Measurements from ENCODE around the gene ITGAX. TPM values are rescaled to one million over a fixed set of nuclear protein-coding genes. Genes with fewer than 3 reads are reported as not detected.

The ITGAX gene
- total RNA-seq, 2 experiments from 2014 or later = not detected

DNA sequence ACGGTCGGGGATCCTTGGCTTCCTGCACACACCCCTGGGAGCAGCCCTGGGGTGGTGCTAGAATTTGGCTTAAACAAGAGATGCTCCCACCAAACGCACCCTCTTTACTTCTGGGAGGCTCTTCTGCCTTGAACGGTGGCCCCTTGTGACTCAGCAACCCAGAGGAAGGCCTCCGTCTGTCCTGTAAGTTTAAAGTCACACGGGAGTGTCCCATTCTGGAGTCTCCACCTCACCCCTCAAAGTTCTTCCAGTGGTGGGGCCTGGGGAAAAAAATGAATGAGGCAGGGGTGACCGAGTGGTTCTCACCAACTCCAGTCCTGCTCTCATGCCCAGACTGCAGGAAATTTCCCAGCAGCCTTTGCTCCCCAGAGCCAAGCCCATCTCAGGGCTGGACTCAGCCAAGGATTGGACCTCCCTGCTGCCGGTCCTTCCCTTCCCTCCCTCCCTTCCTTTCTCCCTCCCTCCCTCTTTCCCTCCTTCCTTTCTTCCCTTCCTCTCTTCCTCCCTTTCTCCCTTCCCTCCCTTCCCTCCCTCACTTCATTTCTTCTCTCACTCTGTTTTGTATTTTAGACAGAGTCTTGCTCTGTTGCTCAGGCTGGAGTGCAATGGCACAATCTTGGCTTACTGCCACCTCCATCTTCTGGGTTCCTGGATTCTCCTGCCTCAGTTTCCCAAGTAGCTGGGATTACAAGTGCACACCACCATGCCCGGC lies 49.5 kb downstream of the ITGAX start:
- TF ChIP-seq, protein P1, sequence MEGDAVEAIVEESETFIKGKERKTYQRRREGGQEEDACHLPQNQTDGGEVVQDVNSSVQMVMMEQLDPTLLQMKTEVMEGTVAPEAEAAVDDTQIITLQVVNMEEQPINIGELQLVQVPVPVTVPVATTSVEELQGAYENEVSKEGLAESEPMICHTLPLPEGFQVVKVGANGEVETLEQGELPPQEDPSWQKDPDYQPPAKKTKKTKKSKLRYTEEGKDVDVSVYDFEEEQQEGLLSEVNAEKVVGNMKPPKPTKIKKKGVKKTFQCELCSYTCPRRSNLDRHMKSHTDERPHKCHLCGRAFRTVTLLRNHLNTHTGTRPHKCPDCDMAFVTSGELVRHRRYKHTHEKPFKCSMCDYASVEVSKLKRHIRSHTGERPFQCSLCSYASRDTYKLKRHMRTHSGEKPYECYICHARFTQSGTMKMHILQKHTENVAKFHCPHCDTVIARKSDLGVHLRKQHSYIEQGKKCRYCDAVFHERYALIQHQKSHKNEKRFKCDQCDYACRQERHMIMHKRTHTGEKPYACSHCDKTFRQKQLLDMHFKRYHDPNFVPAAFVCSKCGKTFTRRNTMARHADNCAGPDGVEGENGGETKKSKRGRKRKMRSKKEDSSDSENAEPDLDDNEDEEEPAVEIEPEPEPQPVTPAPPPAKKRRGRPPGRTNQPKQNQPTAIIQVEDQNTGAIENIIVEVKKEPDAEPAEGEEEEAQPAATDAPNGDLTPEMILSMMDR (conservative IDR thresholded peaks at IDR 0.05; ENCODE audit: low read length) = no peak
- TF ChIP-seq EZH2phosphoT487 (IDR thresholded peaks at IDR 0.05; ENCODE audit: borderline replicate concordance, low read depth, low read length) = no peak
- no peak overlapping the region for H3K4me3 ChIP-seq (ENCODE audit: low read depth, low read length, poor library complexity, severe bottlenecking)
- no peaks in the 10 kb centered on the region for H4K20me1 ChIP-seq (ENCODE audit: insufficient read depth, low read length)
- intact Hi-C loops (cut with micrococcal nuclease; ENCODE audit: unreplicated experiment) = no loop called here
- no peaks in the 10 kb centered on the region for H3K36me3 ChIP-seq (ENCODE audit: insufficient read depth, low read length)
- DNase-seq (ENCODE audit: low spot score) = no peak
- no peak overlapping the region for H3K27ac ChIP-seq (ENCODE audit: low read depth, low read length, poor library complexity, severe bottlenecking)
- ChIA-PET POLR2A (no interaction called here), CTCF (ENCODE audit: unreplicated experiment) (no interaction called here)
- no peaks in the 10 kb centered on the region for H3K9me2 ChIP-seq (ENCODE audit: insufficient read depth, low read length)
- H2AFZ ChIP-seq (ENCODE audit: low read length) = no peak overlapping the region
- H3K9me3 ChIP-seq (ENCODE audit: low read length) = no peaks in the 10 kb centered on the region
- no peaks in the 10 kb centered on the region for H3K4me1 ChIP-seq (ENCODE audit: insufficient read depth, low read length, poor library complexity, severe bottlenecking)
- no TSS peak for BruUV-seq (replicated peaks)
- H3K79me2 ChIP-seq (ENCODE audit: insufficient read depth, low read depth, low read length) = no peaks in the 10 kb centered on the region
- H3K4me2 ChIP-seq (ENCODE audit: low read length) = no peak overlapping the region

DNA sequence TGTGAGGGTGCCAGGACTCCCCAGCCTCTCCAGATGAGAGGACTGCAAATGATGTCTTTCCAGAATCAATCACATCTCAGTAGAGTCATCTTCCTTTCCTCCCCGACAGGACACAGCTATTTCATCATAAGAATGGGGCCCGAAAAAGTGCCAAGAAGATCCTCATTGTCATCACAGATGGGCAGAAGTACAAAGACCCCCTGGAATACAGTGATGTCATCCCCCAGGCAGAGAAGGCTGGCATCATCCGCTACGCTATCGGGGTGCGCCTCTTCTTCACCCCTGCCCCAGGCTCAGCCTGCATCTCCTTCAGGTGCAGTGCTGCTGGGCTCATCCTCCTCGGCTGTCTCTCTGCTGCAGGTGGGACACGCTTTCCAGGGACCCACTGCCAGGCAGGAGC lies 52.4 kb downstream of the ITGAX start:
- intact Hi-C loops (cut with micrococcal nuclease; ENCODE audit: unreplicated experiment) = no loop called here
- CTCF ChIA-PET (ENCODE audit: unreplicated experiment) = no interaction called here

DNA sequence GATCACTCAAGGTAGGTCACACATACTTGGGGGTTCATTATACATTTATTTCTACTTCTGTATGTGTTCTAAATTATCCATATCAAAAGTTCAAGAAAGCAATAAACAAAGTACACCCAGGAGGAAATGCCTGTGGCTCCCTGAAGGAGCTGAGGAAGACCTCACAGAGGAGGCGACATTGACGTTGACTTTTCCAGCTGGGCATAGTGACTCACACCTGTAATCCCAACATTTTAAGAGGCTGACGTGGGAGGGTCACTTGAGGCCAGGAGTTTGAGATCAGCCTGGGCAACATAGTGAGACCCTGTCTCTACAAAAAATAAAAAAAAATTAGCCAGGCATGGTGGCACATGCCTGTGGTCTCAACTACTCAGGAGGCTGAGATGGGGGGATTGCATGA lies 54.5 kb downstream of the ITGAX start:
- Histone ChIP-seq H3K9me2 (ENCODE audit: insufficient read depth, low read length) (no peaks in the 10 kb centered on the region), H2AFZ (ENCODE audit: low read length) (no peak overlapping the region), H3K4me1 (ENCODE audit: insufficient read depth, low read length, poor library complexity, severe bottlenecking) (no peaks in the 10 kb centered on the region), H3K4me3 (ENCODE audit: low read depth, low read length, poor library complexity, severe bottlenecking) (no peak overlapping the region), H3K27ac (ENCODE audit: low read depth, low read length, poor library complexity, severe bottlenecking) (no peak overlapping the region), H3K36me3 (ENCODE audit: insufficient read depth, low read length) (no peaks in the 10 kb centered on the region), H3K4me2 (ENCODE audit: low read length) (no peak overlapping the region), H4K20me1 (ENCODE audit: insufficient read depth, low read length) (no peaks in the 10 kb centered on the region), H3K79me2 (ENCODE audit: insufficient read depth, low read depth, low read length) (no peaks in the 10 kb centered on the region), H3K9me3 (ENCODE audit: low read length) (no peaks in the 10 kb centered on the region)
- no peak for DNase-seq (ENCODE audit: low spot score)
- ChIA-PET CTCF (ENCODE audit: unreplicated experiment) (no interaction called here), POLR2A (no interaction called here)
- no TSS peak for BruUV-seq (replicated peaks)
- intact Hi-C loops (cut with micrococcal nuclease; ENCODE audit: unreplicated experiment) = no loop called here
- no peak for TF ChIP-seq EZH2phosphoT487 (IDR thresholded peaks at IDR 0.05; ENCODE audit: borderline replicate concordance, low read depth, low read length)
- TF ChIP-seq, protein P1 (conservative IDR thresholded peaks at IDR 0.05; ENCODE audit: low read length) = no peak

More for the DNA sequence above, 52.4 kb downstream of the ITGAX start:
- Histone ChIP-seq H3K36me3 (ENCODE audit: insufficient read depth, low read length) (no peaks in the 10 kb centered on the region), H3K4me1 (ENCODE audit: insufficient read depth, low read length, poor library complexity, severe bottlenecking) (no peaks in the 10 kb centered on the region), H3K4me3 (ENCODE audit: low read depth, low read length, poor library complexity, severe bottlenecking) (no peak overlapping the region), H3K9me3 (ENCODE audit: low read length) (no peaks in the 10 kb centered on the region), H3K9me2 (ENCODE audit: insufficient read depth, low read length) (no peaks in the 10 kb centered on the region), H4K20me1 (ENCODE audit: insufficient read depth, low read length) (no peaks in the 10 kb centered on the region), H3K27ac (ENCODE audit: low read depth, low read length, poor library complexity, severe bottlenecking) (no peak overlapping the region), H3K79me2 (ENCODE audit: insufficient read depth, low read depth, low read length) (no peaks in the 10 kb centered on the region), H2AFZ (ENCODE audit: low read length) (no peak overlapping the region), H3K4me2 (ENCODE audit: low read length) (no peak overlapping the region)
- TF ChIP-seq, protein P1 (conservative IDR thresholded peaks at IDR 0.05; ENCODE audit: low read length) = no peak
- TF ChIP-seq EZH2phosphoT487 (IDR thresholded peaks at IDR 0.05; ENCODE audit: borderline replicate concordance, low read depth, low read length) = no peak
- POLR2A ChIA-PET = interaction anchor here (0.6 kb wide), 1 partner anchor 355 kb away, joined by 3 read pairs; no protein-coding TSS in a partner anchor
- DNase-seq (ENCODE audit: low spot score) = no peak
- no TSS peak for BruUV-seq (replicated peaks)
